ENCODE measurements around the gene MKKS. TPM values are rescaled to one million over a fixed set of nuclear protein-coding genes. Genes with fewer than 3 reads are reported as not detected.
A peak's percentile ranks its signal among the peaks of the same experiment; 100 is the strongest.
"Not testable (repeated sequence)": the region's sequence is repeated elsewhere in the genome, so short reads cannot be mapped to it uniquely, and the experiment has no call there.

The MKKS gene
- total RNA-seq, 1 donor from 2014 or later, result 11.8 TPM

DNA sequence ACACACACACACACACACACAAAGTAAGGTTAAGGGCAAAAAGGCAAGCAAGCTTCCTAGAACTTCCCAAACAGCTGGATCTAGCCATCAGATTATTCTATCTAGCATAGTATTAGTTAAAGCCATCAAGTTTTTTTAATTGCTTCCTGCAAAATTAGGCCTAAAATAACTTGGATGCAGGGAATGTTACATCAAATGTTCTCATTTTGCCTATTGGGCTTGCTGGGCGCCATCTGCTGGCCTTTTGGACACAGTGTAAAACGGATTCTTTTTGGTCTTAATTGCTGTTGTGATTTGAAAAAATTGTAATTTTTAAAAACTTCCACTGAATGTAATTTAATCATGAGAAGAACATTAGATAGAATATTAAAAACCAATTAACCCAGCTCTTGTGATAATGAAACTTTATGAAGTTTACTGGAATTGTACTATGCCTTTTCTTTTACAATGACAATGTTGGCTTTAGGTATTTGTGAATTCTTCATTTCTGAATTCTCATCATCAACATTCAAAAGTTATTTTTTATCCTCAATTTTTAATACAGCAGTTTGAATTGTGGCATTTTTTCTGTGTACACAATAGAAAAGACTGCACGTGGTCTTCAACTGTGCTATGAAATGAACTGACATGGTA lies 6.8 kb downstream of the MKKS start:
- TF ChIP-seq, protein P1, sequence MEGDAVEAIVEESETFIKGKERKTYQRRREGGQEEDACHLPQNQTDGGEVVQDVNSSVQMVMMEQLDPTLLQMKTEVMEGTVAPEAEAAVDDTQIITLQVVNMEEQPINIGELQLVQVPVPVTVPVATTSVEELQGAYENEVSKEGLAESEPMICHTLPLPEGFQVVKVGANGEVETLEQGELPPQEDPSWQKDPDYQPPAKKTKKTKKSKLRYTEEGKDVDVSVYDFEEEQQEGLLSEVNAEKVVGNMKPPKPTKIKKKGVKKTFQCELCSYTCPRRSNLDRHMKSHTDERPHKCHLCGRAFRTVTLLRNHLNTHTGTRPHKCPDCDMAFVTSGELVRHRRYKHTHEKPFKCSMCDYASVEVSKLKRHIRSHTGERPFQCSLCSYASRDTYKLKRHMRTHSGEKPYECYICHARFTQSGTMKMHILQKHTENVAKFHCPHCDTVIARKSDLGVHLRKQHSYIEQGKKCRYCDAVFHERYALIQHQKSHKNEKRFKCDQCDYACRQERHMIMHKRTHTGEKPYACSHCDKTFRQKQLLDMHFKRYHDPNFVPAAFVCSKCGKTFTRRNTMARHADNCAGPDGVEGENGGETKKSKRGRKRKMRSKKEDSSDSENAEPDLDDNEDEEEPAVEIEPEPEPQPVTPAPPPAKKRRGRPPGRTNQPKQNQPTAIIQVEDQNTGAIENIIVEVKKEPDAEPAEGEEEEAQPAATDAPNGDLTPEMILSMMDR (IDR thresholded peaks at IDR 0.05; ENCODE audit: unreplicated experiment), result peak; percentile 71
- H3K4me1 Mint-ChIP-seq, result peaks cover 6% of the 10 kb centered on the region
- no peaks in the 10 kb centered on the region for H3K9me3 Mint-ChIP-seq
- peak in 1 of 2 experiments; percentile 46 for DNase-seq (ENCODE audit: low spot score in 2 of 2, unreplicated experiment in 2 of 2)
- no peak overlapping the region for H3K27ac Mint-ChIP-seq
- H3K4me3 Mint-ChIP-seq, result no peak overlapping the region
- H3K36me3 Mint-ChIP-seq, result no peaks in the 10 kb centered on the region
- no peaks in the 10 kb centered on the region for H3K27me3 Mint-ChIP-seq (ENCODE audit: low read depth)

DNA sequence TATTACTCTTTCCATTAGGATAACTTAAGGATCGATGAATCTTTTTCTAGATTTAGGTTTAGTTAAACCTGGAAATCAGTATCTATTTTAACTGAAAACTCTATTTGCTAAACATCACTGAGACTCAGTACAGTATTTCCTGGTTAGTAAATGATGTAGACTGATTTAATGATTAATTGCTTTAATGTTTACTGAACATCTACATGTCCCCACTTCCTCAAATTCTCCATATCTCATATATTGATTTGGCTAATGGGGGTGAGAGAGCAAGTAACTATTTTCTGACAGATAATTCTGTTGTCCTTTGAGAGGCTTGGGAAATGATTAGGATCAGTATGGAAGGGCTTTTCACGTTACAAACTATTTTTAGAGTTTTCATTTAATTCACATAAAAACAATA lies 10.3 kb downstream of the MKKS start:
- H3K4me3 Mint-ChIP-seq, result no peak overlapping the region
- H3K4me1 Mint-ChIP-seq, result peaks cover 2% of the 10 kb centered on the region
- no peak overlapping the region for H3K27ac Mint-ChIP-seq
- H3K36me3 Mint-ChIP-seq, result no peaks in the 10 kb centered on the region
- H3K9me3 Mint-ChIP-seq, result no peaks in the 10 kb centered on the region
- TF ChIP-seq, protein P1 (IDR thresholded peaks at IDR 0.05; ENCODE audit: unreplicated experiment), result no peak
- no peak for DNase-seq (ENCODE audit: low spot score in 2 of 2, unreplicated experiment in 2 of 2)
- H3K27me3 Mint-ChIP-seq (ENCODE audit: low read depth), result no peaks in the 10 kb centered on the region

DNA sequence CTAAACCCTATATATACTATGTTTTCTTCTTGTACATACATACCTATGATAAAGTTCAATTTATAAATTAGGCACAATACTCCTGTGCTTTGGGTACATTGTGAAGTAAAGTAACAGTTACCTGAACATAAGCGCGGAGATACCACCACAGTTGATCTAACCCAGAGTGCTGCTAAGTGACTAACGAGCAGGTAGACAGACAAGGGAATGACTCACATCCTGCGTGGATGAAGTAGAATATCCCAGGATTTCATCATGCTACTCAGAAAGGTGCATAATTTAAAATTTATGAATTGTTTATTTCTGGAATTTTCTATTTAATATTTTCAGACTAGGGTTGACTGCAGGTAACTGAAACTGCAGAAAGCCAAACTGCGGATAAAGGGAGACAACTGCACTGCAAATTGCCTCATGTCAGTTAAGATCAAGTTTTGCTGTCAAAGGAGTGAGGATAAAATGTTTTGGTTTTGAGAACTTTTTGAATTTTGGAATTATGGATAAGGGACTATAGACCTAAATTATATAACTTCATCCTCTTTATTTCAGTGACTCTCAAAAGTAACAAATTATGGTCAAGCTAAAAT lies 14.4 kb downstream of the MKKS start:
- no peak overlapping the region for H3K4me3 Mint-ChIP-seq
- peaks cover 6% of the 10 kb centered on the region for H3K4me1 Mint-ChIP-seq
- H3K9me3 Mint-ChIP-seq, result no peaks in the 10 kb centered on the region
- no peaks in the 10 kb centered on the region for H3K36me3 Mint-ChIP-seq
- no peak for DNase-seq (ENCODE audit: low spot score in 2 of 2, unreplicated experiment in 2 of 2)
- TF ChIP-seq, protein P1 (IDR thresholded peaks at IDR 0.05; ENCODE audit: unreplicated experiment), result no peak
- no peak overlapping the region for H3K27ac Mint-ChIP-seq
- H3K27me3 Mint-ChIP-seq (ENCODE audit: low read depth), result no peaks in the 10 kb centered on the region

DNA sequence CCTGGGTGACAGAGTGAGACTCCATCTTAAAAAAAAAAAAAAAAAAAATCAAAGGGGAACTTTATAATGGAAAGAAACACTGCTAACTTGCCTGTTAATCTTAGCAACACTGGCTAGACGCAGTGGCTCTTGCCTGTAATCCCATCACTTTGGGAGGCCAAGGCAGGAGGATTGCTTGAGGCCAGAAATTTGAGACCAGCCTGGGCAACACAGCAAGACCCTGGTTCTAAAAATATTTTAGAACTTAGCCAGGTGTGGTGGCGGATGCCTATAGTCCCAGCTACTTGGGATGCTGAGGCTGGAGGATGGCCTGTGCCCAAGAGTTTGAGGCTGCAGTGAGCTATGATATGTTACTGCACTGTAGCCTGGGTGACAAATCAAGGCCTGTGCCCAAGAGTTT lies 16.8 kb downstream of the MKKS start:
- not testable (repeated sequence) for H3K4me1 Mint-ChIP-seq; DNase-seq (ENCODE audit: low spot score in 2 of 2, unreplicated experiment in 2 of 2); H3K9me3 Mint-ChIP-seq

DNA sequence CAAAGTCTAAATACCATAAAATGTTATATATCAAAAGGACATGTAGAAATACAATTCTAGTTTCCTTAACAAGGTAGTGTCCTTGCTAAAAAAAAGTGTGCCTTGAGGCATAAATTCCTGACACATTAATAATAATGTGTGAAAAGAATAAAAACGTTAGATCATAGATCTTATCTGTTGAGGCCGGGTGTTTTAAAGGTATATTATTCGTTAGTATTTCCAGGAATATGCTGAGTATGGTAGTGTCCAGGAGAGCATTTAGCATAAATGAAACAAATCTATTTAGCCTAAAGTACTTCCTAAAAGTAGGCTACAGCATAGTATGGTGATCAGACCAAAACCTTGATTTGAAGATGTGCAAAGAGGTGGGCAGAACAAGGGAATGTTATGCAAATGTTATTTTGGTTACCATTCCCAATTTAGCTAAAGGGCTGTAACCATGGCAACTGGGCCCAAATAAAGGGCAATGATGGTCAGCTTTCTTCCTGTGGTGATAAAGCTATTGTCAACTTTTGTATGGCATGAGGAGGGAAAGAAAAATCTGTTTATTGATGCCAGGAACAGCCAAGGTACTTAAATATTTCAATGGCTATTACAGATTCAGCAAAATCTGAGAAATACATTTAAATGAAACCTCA lies 18.9 kb downstream of the MKKS start:
- H3K4me1 Mint-ChIP-seq, result peaks cover 6% of the 10 kb centered on the region
- no peak overlapping the region for H3K27ac Mint-ChIP-seq
- no peaks in the 10 kb centered on the region for H3K9me3 Mint-ChIP-seq
- H3K4me3 Mint-ChIP-seq, result no peak overlapping the region
- DNase-seq (ENCODE audit: low spot score in 2 of 2, unreplicated experiment in 2 of 2), result no peak
- H3K36me3 Mint-ChIP-seq, result peaks cover 2% of the 10 kb centered on the region
- no peaks in the 10 kb centered on the region for H3K27me3 Mint-ChIP-seq (ENCODE audit: low read depth)
- TF ChIP-seq, protein P1 (IDR thresholded peaks at IDR 0.05; ENCODE audit: unreplicated experiment), result no peak

More for the DNA sequence above, 16.8 kb downstream of the MKKS start:
- H3K4me3 Mint-ChIP-seq; H3K27ac Mint-ChIP-seq; H3K36me3 Mint-ChIP-seq; H3K27me3 Mint-ChIP-seq (ENCODE audit: low read depth): not testable (repeated sequence)
